GM12878 (cell line): Measurements from ENCODE around the gene COL4A2.

Experiments used
- CBX3 ChIP-seq: fragments of 200-600 bp; sonication (generic); IDR thresholded peaks from 2 replicates; pipeline ENCODE4 v1.6.1; 2016; ENCODE audit warnings: low read depth, borderline replicate concordance
- EZH2 ChIP-seq: IDR thresholded peaks from 2 replicates; pipeline ENCODE4 v1.6.1; 2012; ENCODE audit warnings: low read depth, mild to moderate bottlenecking, control low read depth, inconsistent platforms, low read length, borderline replicate concordance; ENCODE audit not compliant: control insufficient read depth
- HSF1 ChIP-seq: fragments of 150-350 bp; IDR thresholded peaks from 2 replicates; pipeline ENCODE4 v1.6.1; 2014; ENCODE audit warnings: mild to moderate bottlenecking, low read depth, low read length
- MYC ChIP-seq: IDR thresholded peaks from 2 replicates; pipeline ENCODE4 v1.6.1; 2011; ENCODE audit warnings: mild to moderate bottlenecking, low read length, moderate library complexity, inconsistent platforms; ENCODE audit not compliant: insufficient read depth, insufficient replicate concordance, insufficient read length, severe bottlenecking
- POLR2AphosphoS5 ChIP-seq: IDR thresholded peaks from 2 replicates; pipeline ENCODE4 v1.6.1; 2011; ENCODE audit warnings: mild to moderate bottlenecking, low read length, inconsistent platforms
- RELA ChIP-seq: fragments of 450-650 bp; IDR thresholded peaks from 2 replicates; pipeline ENCODE4 v1.8.0; 2014; ENCODE audit warnings: borderline replicate concordance; ENCODE audit not compliant: partially characterized antibody
- SMC3 ChIP-seq: IDR thresholded peaks from 2 replicates; pipeline ENCODE4 v1.6.1; 2011; ENCODE audit warnings: low read length, improper control_type of control experiment, borderline replicate concordance
- TF ChIP-seq, protein P1 (sequence below), 3 experiments: IDR thresholded peaks in 2 of 3; conservative IDR thresholded peaks in 1 of 3; 2 replicates each; pipeline ENCODE4 v1.5.1; 2011; ENCODE audit warnings: low read depth in 3 of 3, low read length in 3 of 3, mild to moderate bottlenecking in 3 of 3, control low read depth in 2 of 3, moderate library complexity in 2 of 3, inconsistent platforms in 1 of 3, mixed read lengths in 1 of 3; ENCODE audit not compliant: control insufficient read depth in 2 of 3, insufficient read depth in 1 of 3; ENCODE audit errors: extremely low read depth in 1 of 3
- TF ChIP-seq, protein P2 (sequence below): IDR thresholded peaks from 2 replicates; pipeline ENCODE4 v1.6.1; 2011; ENCODE audit warnings: borderline replicate concordance, low read depth, mild to moderate bottlenecking, moderate library complexity, mixed read lengths, low read length; ENCODE audit not compliant: insufficient read depth; ENCODE audit errors: extremely low read length

GRCh38 chr13:110536006-110536693 lies 229.1 kb downstream of the COL4A2 start:
- no peak for TF ChIP-seq RELA
- TF ChIP-seq, protein P1, sequence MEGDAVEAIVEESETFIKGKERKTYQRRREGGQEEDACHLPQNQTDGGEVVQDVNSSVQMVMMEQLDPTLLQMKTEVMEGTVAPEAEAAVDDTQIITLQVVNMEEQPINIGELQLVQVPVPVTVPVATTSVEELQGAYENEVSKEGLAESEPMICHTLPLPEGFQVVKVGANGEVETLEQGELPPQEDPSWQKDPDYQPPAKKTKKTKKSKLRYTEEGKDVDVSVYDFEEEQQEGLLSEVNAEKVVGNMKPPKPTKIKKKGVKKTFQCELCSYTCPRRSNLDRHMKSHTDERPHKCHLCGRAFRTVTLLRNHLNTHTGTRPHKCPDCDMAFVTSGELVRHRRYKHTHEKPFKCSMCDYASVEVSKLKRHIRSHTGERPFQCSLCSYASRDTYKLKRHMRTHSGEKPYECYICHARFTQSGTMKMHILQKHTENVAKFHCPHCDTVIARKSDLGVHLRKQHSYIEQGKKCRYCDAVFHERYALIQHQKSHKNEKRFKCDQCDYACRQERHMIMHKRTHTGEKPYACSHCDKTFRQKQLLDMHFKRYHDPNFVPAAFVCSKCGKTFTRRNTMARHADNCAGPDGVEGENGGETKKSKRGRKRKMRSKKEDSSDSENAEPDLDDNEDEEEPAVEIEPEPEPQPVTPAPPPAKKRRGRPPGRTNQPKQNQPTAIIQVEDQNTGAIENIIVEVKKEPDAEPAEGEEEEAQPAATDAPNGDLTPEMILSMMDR (IDR thresholded peaks at IDR 0.05 in 2 of 3, conservative IDR thresholded peaks at IDR 0.05 in 1 of 3; ENCODE audit: control insufficient read depth in 2 of 3, extremely low read depth in 1 of 3, insufficient read depth in 1 of 3, low read depth in 3 of 3, low read length in 3 of 3): no peak
- TF ChIP-seq SMC3: no peak
- no peak for TF ChIP-seq MYC
- no peak for TF ChIP-seq EZH2
- no peak for TF ChIP-seq CBX3
- no peak for TF ChIP-seq HSF1
- no peak for TF ChIP-seq POLR2AphosphoS5
- TF ChIP-seq, protein P2, sequence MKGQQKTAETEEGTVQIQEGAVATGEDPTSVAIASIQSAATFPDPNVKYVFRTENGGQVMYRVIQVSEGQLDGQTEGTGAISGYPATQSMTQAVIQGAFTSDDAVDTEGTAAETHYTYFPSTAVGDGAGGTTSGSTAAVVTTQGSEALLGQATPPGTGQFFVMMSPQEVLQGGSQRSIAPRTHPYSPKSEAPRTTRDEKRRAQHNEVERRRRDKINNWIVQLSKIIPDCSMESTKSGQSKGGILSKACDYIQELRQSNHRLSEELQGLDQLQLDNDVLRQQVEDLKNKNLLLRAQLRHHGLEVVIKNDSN: no peak
